GM19035 (cell line): ENCODE measurements around the gene ARHGAP42.
"Not testable (repeated sequence)": the region's sequence is repeated elsewhere in the genome, so short reads cannot be mapped to it uniquely, and the experiment has no call there.

Experiments
- ATAC-seq: cut with Tn5 transposase; IDR thresholded peaks from one replicate; pipeline ENCODE4 v1.9.1; 2021; ENCODE audit not compliant: unreplicated experiment

The ARHGAP42 gene

GRCh38 chr11:100726680-100727079 lies 39.6 kb downstream of the ARHGAP42 start:
- no peak for ATAC-seq

- ATAC-seq = no peak
These were observed 40.3 kb downstream of the ARHGAP42 start for GRCh38 chr11:100727410-100727809.

GRCh38 chr11:100730266-100730665 lies 43.2 kb downstream of the ARHGAP42 start:
- ATAC-seq = no peak

GRCh38 chr11:100731471-100731870 lies 44.4 kb downstream of the ARHGAP42 start:
- no peak for ATAC-seq

- no peak for ATAC-seq
These were observed 45.9 kb downstream of the ARHGAP42 start for GRCh38 chr11:100732949-100733348.

GRCh38 chr11:100734743-100735527 lies 47.8 kb downstream of the ARHGAP42 start:
- peak; percentile 72 for ATAC-seq

- no peak for ATAC-seq
These were observed 49.0 kb downstream of the ARHGAP42 start for GRCh38 chr11:100735949-100736675.

- ATAC-seq = no peak
These were observed 51.7 kb downstream of the ARHGAP42 start for GRCh38 chr11:100738701-100739270.

- no peak for ATAC-seq
These were observed 52.6 kb downstream of the ARHGAP42 start for GRCh38 chr11:100739666-100740065.

GRCh38 chr11:100740440-100740839 lies 53.4 kb downstream of the ARHGAP42 start:
- ATAC-seq = no peak

- ATAC-seq = peak; percentile 22
These were observed 55.0 kb downstream of the ARHGAP42 start for GRCh38 chr11:100741866-100742625.

- no peak for ATAC-seq
These were observed 59.4 kb downstream of the ARHGAP42 start for GRCh38 chr11:100746448-100746847.

- ATAC-seq = no peak
These were observed 61.1 kb downstream of the ARHGAP42 start for GRCh38 chr11:100748153-100748552.

GRCh38 chr11:100749887-100750565 lies 62.9 kb downstream of the ARHGAP42 start:
- ATAC-seq = not testable (repeated sequence)

GRCh38 chr11:100750566-100750891 lies 63.4 kb downstream of the ARHGAP42 start:
- ATAC-seq = not testable (repeated sequence)

GRCh38 chr11:100752371-100753171 lies 65.5 kb downstream of the ARHGAP42 start:
- no peak for ATAC-seq

GRCh38 chr11:100753172-100753543 lies 66.1 kb downstream of the ARHGAP42 start:
- ATAC-seq = no peak

- ATAC-seq = no peak
These were observed 66.5 kb downstream of the ARHGAP42 start for GRCh38 chr11:100753571-100753970.

- ATAC-seq = no peak
These were observed 69.5 kb downstream of the ARHGAP42 start for GRCh38 chr11:100756559-100756958.

GRCh38 chr11:100757646-100758045 lies 70.6 kb downstream of the ARHGAP42 start:
- ATAC-seq = no peak
